ENCODE results near the gene NAA35.
"Not testable (repeated sequence)": the region's sequence is repeated elsewhere in the genome, so short reads cannot be mapped to it uniquely, and the experiment has no call there.

The NAA35 gene

GRCh38 chr9:85917756-85918155 is 23.2 kb upstream of the NAA35 start:
- ATAC-seq, result no peak
- TF ChIP-seq CSDC2 (CRISPR knock-in tag; IDR thresholded peaks at IDR 0.05) (no peak), ZNF565 (CRISPR knock-in tag; conservative IDR thresholded peaks at IDR 0.05; ENCODE audit: low read depth) (no peak), ZNF70 (CRISPR knock-in tag; IDR thresholded peaks at IDR 0.05) (no peak), ISL1 (CRISPR knock-in tag; IDR thresholded peaks at IDR 0.05) (no peak), TSHZ2 (CRISPR knock-in tag; IDR thresholded peaks at IDR 0.05) (no peak), CSRNP3 (CRISPR knock-in tag; IDR thresholded peaks at IDR 0.05) (no peak), BACH2 (CRISPR knock-in tag; IDR thresholded peaks at IDR 0.05; ENCODE audit: borderline replicate concordance) (no peak), RARB (CRISPR knock-in tag; IDR thresholded peaks at IDR 0.05) (no peak), CREB5 (CRISPR knock-in tag; IDR thresholded peaks at IDR 0.05; ENCODE audit: low read depth) (no peak), ZNF8 (CRISPR knock-in tag; IDR thresholded peaks at IDR 0.05) (no peak)

GRCh38 chr9:85925493-85925892 is 15.5 kb upstream of the NAA35 start:
- no peak for TF ChIP-seq OSR1 (CRISPR knock-in tag; IDR thresholded peaks at IDR 0.05)
- TF ChIP-seq ZC3H10 (CRISPR knock-in tag; IDR thresholded peaks at IDR 0.05), result no peak
- TF ChIP-seq POU6F1 (CRISPR knock-in tag; IDR thresholded peaks at IDR 0.05; ENCODE audit: borderline replicate concordance, low read depth), result no peak
- no peak for TF ChIP-seq BACH2 (CRISPR knock-in tag; IDR thresholded peaks at IDR 0.05; ENCODE audit: borderline replicate concordance)
- no peak for ATAC-seq

GRCh38 chr9:85927076-85927475 is 13.9 kb upstream of the NAA35 start:
- no peak for ATAC-seq
- no peak for TF ChIP-seq ZNF565 (CRISPR knock-in tag; conservative IDR thresholded peaks at IDR 0.05; ENCODE audit: low read depth)
- TF ChIP-seq OSR1 (CRISPR knock-in tag; IDR thresholded peaks at IDR 0.05), result no peak
- TF ChIP-seq PPARA (CRISPR knock-in tag; IDR thresholded peaks at IDR 0.05; ENCODE audit: borderline replicate concordance), result no peak
- no peak for TF ChIP-seq ISL1 (CRISPR knock-in tag; IDR thresholded peaks at IDR 0.05)
- TF ChIP-seq ZNF8 (CRISPR knock-in tag; IDR thresholded peaks at IDR 0.05), result no peak
- TF ChIP-seq RARB (CRISPR knock-in tag; IDR thresholded peaks at IDR 0.05), result no peak
- TF ChIP-seq CREB5 (CRISPR knock-in tag; IDR thresholded peaks at IDR 0.05; ENCODE audit: low read depth), result no peak
- TF ChIP-seq CSDC2 (CRISPR knock-in tag; IDR thresholded peaks at IDR 0.05), result no peak
- no peak for TF ChIP-seq TOX (CRISPR knock-in tag; IDR thresholded peaks at IDR 0.05; ENCODE audit: borderline replicate concordance)
- no peak for TF ChIP-seq POU6F1 (CRISPR knock-in tag; IDR thresholded peaks at IDR 0.05; ENCODE audit: borderline replicate concordance, low read depth)
- TF ChIP-seq ESRRG (CRISPR knock-in tag; IDR thresholded peaks at IDR 0.05), result no peak
- no peak for TF ChIP-seq TCF4 (CRISPR knock-in tag; IDR thresholded peaks at IDR 0.05; ENCODE audit: borderline replicate concordance)

- TF ChIP-seq PATZ1 (CRISPR knock-in tag; IDR thresholded peaks at IDR 0.05; ENCODE audit: borderline replicate concordance), result no peak
- no peak for ATAC-seq
Measured at GRCh38 chr9:85931495-85931894, 9.5 kb upstream of the NAA35 start.

- ATAC-seq, result not testable (repeated sequence)
Measured at GRCh38 chr9:85935950-85936349, 5.0 kb upstream of the NAA35 start.
